Stimulated activated naive CD8-positive, alpha-beta T cell treated with anti-CD3 and anti-CD28 coated beads, Interleukin-15, Interleukin-2, amounts not matched to agents 100 U/mL and 50 U/mL, for 24 hours (primary cell): ENCODE data around the gene PIEZO1.
"Not testable (repeated sequence)": the region's sequence is repeated elsewhere in the genome, so short reads cannot be mapped to it uniquely, and the experiment has no call there.

Experiments
- ATAC-seq: fragments of 150-1000 bp; cut with Tn5 transposase; one replicate; pipeline ENCODE4 v1.10.0; 2021
- DNase-seq: peaks from one replicate; pipeline ENCODE4 v3.0.0; 2021

The PIEZO1 gene

GRCh38 chr16:88672776-88673175 lies 112.2 kb downstream of the PIEZO1 start:
- no peak for DNase-seq
- no peak for ATAC-seq

- ATAC-seq, result no peak
- DNase-seq, result no peak
Measured at GRCh38 chr16:88671806-88672205, 113.2 kb downstream of the PIEZO1 start.

DNA sequence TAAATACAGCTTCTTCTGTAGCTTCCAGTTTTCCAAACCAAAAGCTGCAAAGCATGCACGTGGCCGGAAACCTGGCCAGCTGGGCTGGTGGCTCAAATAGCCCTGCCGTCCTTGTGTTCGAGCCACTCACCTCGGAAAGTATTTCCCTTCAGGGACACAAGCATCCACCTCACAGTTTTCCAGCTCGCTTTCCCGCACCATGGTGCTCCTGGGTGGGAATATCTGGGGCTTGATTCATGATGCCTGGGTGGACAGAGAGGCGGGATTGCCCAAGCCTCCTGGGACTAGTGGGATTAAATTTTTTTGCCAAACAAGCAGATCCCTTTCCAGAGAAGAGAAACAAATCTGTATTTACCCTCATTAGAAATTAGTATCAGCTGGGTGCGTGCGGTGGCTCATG lies 115.0 kb downstream of the PIEZO1 start:
- no peak for ATAC-seq
- DNase-seq, result no peak

DNA sequence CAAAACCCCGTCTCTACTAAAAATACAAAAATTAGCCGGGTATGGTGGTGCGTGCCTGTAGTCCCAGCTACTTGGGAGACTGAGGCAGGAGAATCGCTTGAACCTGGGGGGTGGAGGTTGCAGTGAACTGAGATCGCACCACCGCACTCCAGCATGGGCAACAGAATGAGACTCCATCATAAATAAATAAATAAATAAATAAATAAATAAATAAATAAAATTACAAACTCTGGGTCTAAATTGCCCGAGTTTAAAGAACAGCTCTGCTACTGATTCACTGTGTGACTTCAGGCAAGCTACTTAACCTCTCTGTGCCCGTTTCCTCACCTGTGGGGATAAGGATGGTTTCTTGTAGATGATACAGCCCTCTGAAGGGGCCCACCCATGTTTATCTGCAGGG lies 115.5 kb downstream of the PIEZO1 start:
- not testable (repeated sequence) for ATAC-seq

GRCh38 chr16:88667461-88667860 lies 117.6 kb downstream of the PIEZO1 start:
- no peak for ATAC-seq
- no peak for DNase-seq

More for the DNA sequence above, 115.5 kb downstream of the PIEZO1 start:
- not testable (repeated sequence) for DNase-seq

GRCh38 chr16:88665570-88665969 lies 119.5 kb downstream of the PIEZO1 start:
- no peak for ATAC-seq
- DNase-seq, result no peak
